Heart left ventricle (tissue), 16 donors: ENCODE data around the gene SLC9C2. TPM values are rescaled to one million over a fixed set of nuclear protein-coding genes. Genes with fewer than 3 reads are reported as not detected.

ENCODE experiments used
- ATAC-seq, 4 donors: fragments of 200-7000 bp; cut with Tn5 transposase; one replicate each; pipeline ENCODE4 v1.9.1; 2020 to 2022; ENCODE audit warnings: moderate library complexity in 4 of 4, mild to moderate bottlenecking in 3 of 4, moderate number of reproducible peaks in 1 of 4
- DNase-seq, 5 donors: peaks; one replicate each; pipeline ENCODE4 v3.0.0-alpha.2; 2020
- H3K27ac ChIP-seq, 12 donors: fragments of 200-600 bp; sonication (generic) in 4 of 12; one replicate each; pipeline versions ENCODE4 v1.5.0 to v1.8.0; 2016 to 2022; ENCODE audit warnings: mild to moderate bottlenecking in 2 of 12
- H3K27me3 ChIP-seq, 9 donors: fragments of 200-600 bp; sonication (generic) in 2 of 9; one replicate each; pipeline versions ENCODE4 v1.5.1 to v1.8.0; 2016 to 2022; ENCODE audit warnings: mild to moderate bottlenecking in 3 of 9
- H3K36me3 ChIP-seq, 9 donors: fragments of 200-600 bp; sonication (generic) in 2 of 9; one replicate each; pipeline versions ENCODE4 v1.5.0 to v1.8.0; 2018 to 2022; ENCODE audit warnings: mild to moderate bottlenecking in 2 of 9
- H3K4me1 ChIP-seq, 12 donors: fragments of 200-600 bp; sonication (generic) in 4 of 12; one replicate each; pipeline versions ENCODE4 v1.5.0 to v1.8.0; 2016 to 2022; ENCODE audit warnings: mild to moderate bottlenecking in 3 of 12
- H3K4me3 ChIP-seq, 12 donors: fragments of 200-600 bp; sonication (generic) in 4 of 12; one replicate each; pipeline versions ENCODE4 v1.5.0 to v1.8.0; 2017 to 2022; ENCODE audit warnings: mild to moderate bottlenecking in 9 of 12, moderate library complexity in 4 of 12
- H3K9me3 ChIP-seq, 12 donors: fragments of 200-600 bp; sonication (generic) in 4 of 12; one replicate each; pipeline versions ENCODE4 v1.5.0 to v1.8.0; 2016 to 2022; ENCODE audit warnings: mild to moderate bottlenecking in 1 of 12
- CTCF ChIP-seq, 12 donors: fragments of 200-600 bp; sonication (generic) in 4 of 12; IDR thresholded peaks; one replicate each; pipeline versions ENCODE4 v1.5.0 to v1.8.0; 2018 to 2022; ENCODE audit warnings: antibody characterized with exemption in 12 of 12, mild to moderate bottlenecking in 5 of 12
- POLR2A ChIP-seq, 2 donors: fragments of 450-650 bp; IDR thresholded peaks; one replicate each; pipeline ENCODE4 v1.6.1; 2017; ENCODE audit warnings: antibody characterized with exemption in 2 of 2, mild to moderate bottlenecking in 2 of 2, moderate library complexity in 2 of 2
- WGBS, 4 donors: extraction: QIAGEN DNeasy Blood & Tissue Kit in 2 of 4; methylation state at CpG; one replicate each; pipeline versions ENCODE4 v1.1.5 to v1.1.7; 2013 to 2018; 5-methylcytosine and 5-hydroxymethylcytosine counted together
- intact Hi-C, 10 donors: fragments of 100-400 bp; cut with DNase I; formaldehyde crosslinking; loops; one replicate each; pipeline versions ENCODE4 v1.11.1 to v1.14.2; 2022
- polyA plus RNA-seq, 2 donors: library from polyadenylated mRNA; stranded (reverse); fragments of 200-250 nt; gene quantifications; one replicate each; pipeline ENCODE4 v1.2.3, GENCODE V29; 2013
- total RNA-seq, 9 donors: library from RNA; depleted of rRNA in 2 of 9; stranded (reverse); fragments of >200 nt in 2 of 9; fragmentation: NEBNext Ultra II Directional in 3 of 9; extraction: Animal tissue kit (Norgen Biotek cat#: 25700) in 3 of 9; gene quantifications; one replicate each; pipeline versions ENCODE4 v1.1.0 to v1.2.4, GENCODE V29; 2016 to 2023
- donor health status: ischemic (EF 13 %, LVEDD 7.1; RV severe dilation, severe dysfunction).
- donor health status: healthy with polysubstance abuse.
- donor health status: DM: no; HTN: yes; CAD: no.
- donor health status: DM: no; HTN: no; CAD: no.
- donor health status: ischemic (EF 25% LVEDD 6.9; RV normal size, moderate dysfunction).
- donor health status: ischemic (EF 25% LVEDD 5.7; RV mildly dilated, moderate dysfunction).
- donor health status: healthy.
- donor health status: DM: yes; HTN: yes; CAD: no.
- donor health status: ischemic (EF 35%, LVEDD 5.7; RV mildly dilated, moderate dysfunction).
- donor health status: nonischemic (EF 11% LVEDD 7.7; RV severe dilation, severe dysfunction).
- donor health status: DM: yes; HTN: yes; CAD: no.
- donor health status: PGD.
- donor health status: ischemic (EF 29% LVEDD 5.4; RV normal size, mild dysfunction).
- donor health status: nonischemic (EF 23%, LVEDD 6.1; RV moderate dilation, normal function).

The SLC9C2 gene
- total and polyA plus RNA-seq, 11 donors = 0.09 to 1.8 (median 0.17) TPM; not detected in 8

GRCh38 chr1:173473599-173474011 lies 129.3 kb downstream of the SLC9C2 start:
- intact Hi-C loops = loop anchor here in 3 of 10 donors (10.0 kb wide), 3 partner anchors 49 to 681 kb away; partner anchors contain the start of genes KLHL20 (in 1 of the 3) and RABGAP1L (in 1 of the 3)
- Histone ChIP-seq H3K9me3 (peaks cover 0 to 8% (median 3%) of the 10 kb centered on the region in 12 donors), H3K4me3 (no peak overlapping the region), H3K27ac (peak overlapping the region in 1 of 12 donors; percentile 16), H3K36me3 (peaks cover 0 to 4% (median 0%) of the 10 kb centered on the region in 9 donors), H3K4me1 (peaks cover 0 to 42% (median 20%) of the 10 kb centered on the region in 12 donors), H3K27me3 (no peaks in the 10 kb centered on the region)
- DNase-seq (no peak), ATAC-seq (no peak)
- TF ChIP-seq CTCF (IDR thresholded peaks at IDR 0.05) (no peak), POLR2A (IDR thresholded peaks at IDR 0.05) (no peak)
- WGBS, 4 donors = 64 to 79% (median 73%) methylated on average over 2 of the region's 2 CpGs

- ATAC-seq (no peak), DNase-seq (no peak)
- TF ChIP-seq POLR2A (IDR thresholded peaks at IDR 0.05) (no peak), CTCF (IDR thresholded peaks at IDR 0.05) (no peak)
- 95 to 98% (median 97%) methylated on average over 4 of the region's 4 CpGs for WGBS, 4 donors
- no peak overlapping the region for H3K27ac ChIP-seq
- H3K36me3 ChIP-seq = peaks cover 0 to 4% (median 0%) of the 10 kb centered on the region in 9 donors
- no peak overlapping the region for H3K4me3 ChIP-seq
- H3K9me3 ChIP-seq = peaks cover 0 to 18% (median 3%) of the 10 kb centered on the region in 12 donors
- peaks cover 0 to 26% (median 6%) of the 10 kb centered on the region in 12 donors for H3K4me1 ChIP-seq
- intact Hi-C loops = loop anchor here in 3 of 10 donors (10.0 kb wide), 3 partner anchors 46 to 684 kb away; partner anchors contain the start of genes KLHL20 (in 1 of the 3) and RABGAP1L (in 1 of the 3)
- H3K27me3 ChIP-seq = no peaks in the 10 kb centered on the region
Measured at GRCh38 chr1:173470608-173471007, 132.3 kb downstream of the SLC9C2 start.

- intact Hi-C loops = loop anchor here in 3 of 10 donors (10.0 kb wide), 3 partner anchors 45 to 685 kb away; partner anchors contain the start of genes KLHL20 (in 1 of the 3) and RABGAP1L (in 1 of the 3)
- peaks cover 0 to 17% (median 0%) of the 10 kb centered on the region in 12 donors for H3K4me1 ChIP-seq
- 94 to 100% (median 95%) methylated on average over 3 of the region's 3 CpGs for WGBS, 4 donors
Measured at GRCh38 chr1:173469656-173470055, 133.2 kb downstream of the SLC9C2 start.

More at GRCh38 chr1:173469656-173470055, 133.2 kb downstream of the SLC9C2 start:
- Histone ChIP-seq H3K27me3 (no peaks in the 10 kb centered on the region), H3K27ac (no peak overlapping the region), H3K9me3 (peaks cover 0 to 22% (median 3%) of the 10 kb centered on the region in 12 donors), H3K36me3 (peaks cover 0 to 4% (median 0%) of the 10 kb centered on the region in 9 donors), H3K4me3 (no peak overlapping the region)
- TF ChIP-seq CTCF (IDR thresholded peaks at IDR 0.05) = no peak
- no peak for TF ChIP-seq POLR2A (IDR thresholded peaks at IDR 0.05)
- DNase-seq (no peak), ATAC-seq (no peak)
